WTC11 (cell line): Measurements from ENCODE around the gene PCDHGB5.

Experiments
- CTCF ChIP-seq: fragments of 200-600 bp; IDR thresholded peaks from 2 replicates; pipeline ENCODE4 v1.8.0; 2022; ENCODE audit warnings: antibody characterized with exemption
- HMGA2 ChIP-seq: fragments of 250-450 bp; sonication (Bioruptor Pico); IDR thresholded peaks from 2 replicates; pipeline ENCODE4 v1.4.0; 2021; ENCODE audit warnings: mild to moderate bottlenecking, moderate library complexity
- RELA ChIP-seq: sonication (generic); formaldehyde crosslinking; IDR thresholded peaks from 2 replicates; pipeline ENCODE4 v1.8.1; 2022; ENCODE audit warnings: missing genetic modification reagents, mild to moderate bottlenecking, borderline replicate concordance
- TP53 ChIP-seq: sonication (generic); formaldehyde crosslinking; IDR thresholded peaks from 2 replicates; pipeline ENCODE4 v1.8.1; 2023; ENCODE audit warnings: mild to moderate bottlenecking, missing genetic modification reagents
- ZNF423 ChIP-seq: fragments of 250-450 bp; sonication (Bioruptor Pico); IDR thresholded peaks from 2 replicates; pipeline ENCODE4 v2.1.2; 2022; ENCODE audit warnings: mild to moderate bottlenecking, moderate library complexity

- TF ChIP-seq TP53 (CRISPR knock-in tag): no peak
- TF ChIP-seq CTCF: no peak
- TF ChIP-seq ZNF423 (CRISPR knock-in tag): no peak
- no peak for TF ChIP-seq RELA (CRISPR knock-in tag)
- no peak for TF ChIP-seq HMGA2 (CRISPR knock-in tag)
Observed at GRCh38 chr5:141392429-141393198, 5.1 kb upstream of the PCDHGB5 start, which contains the start of gene PCDHGA8.
